ENCODE data around the gene MRGPRG. TPM values are rescaled to one million over a fixed set of nuclear protein-coding genes. Genes with fewer than 3 reads are reported as not detected.

The MRGPRG gene
- polyA plus RNA-seq, 1 donor (not counting 4 experiments of a cell fraction or from before 2014, with no cell fraction given): not detected

DNA sequence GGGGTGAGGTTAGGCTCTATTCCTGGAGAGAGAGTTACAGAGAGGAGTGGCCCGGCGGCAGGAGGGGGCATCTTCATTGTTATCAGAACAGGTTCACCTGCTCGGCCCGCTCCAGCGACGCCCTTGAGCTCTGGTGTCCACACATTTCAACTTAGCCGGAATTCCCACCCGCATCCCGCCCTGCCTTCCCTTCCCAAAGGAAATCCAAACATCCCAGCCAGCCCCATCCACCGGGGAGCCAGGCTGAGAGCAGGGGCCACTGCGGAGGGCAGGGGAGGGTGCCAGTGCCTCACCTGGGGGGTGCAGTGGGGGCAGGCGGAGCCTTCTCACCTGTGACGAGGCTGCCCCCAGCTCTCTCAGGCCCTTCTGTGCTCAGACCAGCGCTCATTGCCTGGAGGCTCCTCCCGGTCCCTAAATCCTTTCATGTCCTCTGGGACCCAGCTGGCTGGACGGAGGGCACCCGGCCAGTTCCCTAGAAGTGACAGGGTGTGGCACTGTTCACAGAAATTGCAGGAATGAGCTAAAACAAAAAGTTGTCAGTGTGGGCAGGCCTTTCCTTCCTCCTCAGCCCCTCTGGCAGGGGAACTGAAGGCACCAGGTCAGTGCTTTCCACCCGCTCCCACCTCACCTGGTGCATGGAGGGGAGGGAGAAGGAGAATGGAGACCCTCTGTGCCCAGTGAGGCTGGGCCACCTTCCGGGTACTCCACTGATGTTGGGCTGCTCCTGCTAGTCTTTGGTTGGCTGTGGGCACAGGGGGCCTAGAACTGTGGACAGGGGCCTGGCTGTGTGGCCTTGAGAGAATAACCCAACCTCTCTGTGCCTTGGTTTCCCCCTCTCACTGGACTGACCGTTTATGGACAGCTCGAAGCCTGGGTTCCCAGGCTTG is 2.2 kb upstream of the MRGPRG start:
- TF ChIP-seq CTCF (optimal IDR thresholded peaks at IDR 0.05 in 1 of 3, IDR thresholded peaks at IDR 0.05 in 1 of 3, conservative IDR thresholded peaks at IDR 0.05 in 1 of 3; ENCODE audit: extremely low read depth in 1 of 3, insufficient read depth in 2 of 3, low read length in 3 of 3): no peak
- no peak for TF ChIP-seq EZH2 (IDR thresholded peaks at IDR 0.05; ENCODE audit: low read length)
- DNase-seq (ENCODE audit: low read depth, low spot score) (no peak), FAIRE-seq (no peak)
- no peak overlapping the region for H3K27ac ChIP-seq (ENCODE audit: control insufficient read depth, insufficient read depth, low read length)
- no peak overlapping the region for H3K4me2 ChIP-seq (ENCODE audit: control insufficient read depth, extremely low read depth, insufficient read depth, low read depth, low read length)
- H3K9me3 ChIP-seq (ENCODE audit: control insufficient read depth, low read depth, low read length): no peaks in the 10 kb centered on the region
- H3K4me1 ChIP-seq (ENCODE audit: control insufficient read depth, extremely low read depth, insufficient read depth, low read length): no peaks in the 10 kb centered on the region
- no peaks in the 10 kb centered on the region for H3K79me2 ChIP-seq (ENCODE audit: control insufficient read depth, insufficient read depth, low read length)
- H3K27me3 ChIP-seq (ENCODE audit: control insufficient read depth, extremely low read depth, insufficient read depth, low read length): peaks cover 57% of the 10 kb centered on the region
- H3K9ac ChIP-seq (ENCODE audit: control insufficient read depth, extremely low read depth, insufficient read depth, low read length): no peak overlapping the region
- no peak overlapping the region for H2AFZ ChIP-seq (ENCODE audit: control insufficient read depth, low read length)
- no peak overlapping the region for H3K4me3 ChIP-seq (ENCODE audit: control insufficient read depth in 2 of 3, extremely low read depth in 1 of 3, insufficient read depth in 2 of 3, low read depth in 1 of 3, low read length in 3 of 3)
- dilution Hi-C loops (cut with MboI; ENCODE audit: extremely low pct_ligation_motif_present, low sequenced_read_pairs): no loop called here
- no peaks in the 10 kb centered on the region for H3K9me1 ChIP-seq (ENCODE audit: control insufficient read depth, extremely low read depth, insufficient read depth, low read length)
- H3K36me3 ChIP-seq (ENCODE audit: control insufficient read depth in 2 of 2, extremely low read depth in 1 of 2, insufficient read depth in 2 of 2, low read length in 2 of 2): no peaks in the 10 kb centered on the region
- no peaks in the 10 kb centered on the region for H4K20me1 ChIP-seq (ENCODE audit: control insufficient read depth, extremely low read depth, insufficient read depth, low read length)

- Histone ChIP-seq H2AFZ (ENCODE audit: control insufficient read depth, low read length) (no peak overlapping the region), H3K4me1 (ENCODE audit: control insufficient read depth, extremely low read depth, insufficient read depth, low read length) (no peaks in the 10 kb centered on the region), H3K27ac (ENCODE audit: control insufficient read depth, insufficient read depth, low read length) (no peak overlapping the region), H3K9me3 (ENCODE audit: control insufficient read depth, low read depth, low read length) (no peaks in the 10 kb centered on the region), H3K36me3 (ENCODE audit: control insufficient read depth in 2 of 2, extremely low read depth in 1 of 2, insufficient read depth in 2 of 2, low read length in 2 of 2) (no peaks in the 10 kb centered on the region), H3K4me2 (ENCODE audit: control insufficient read depth, extremely low read depth, insufficient read depth, low read depth, low read length) (no peak overlapping the region), H4K20me1 (ENCODE audit: control insufficient read depth, extremely low read depth, insufficient read depth, low read length) (no peaks in the 10 kb centered on the region), H3K4me3 (ENCODE audit: control insufficient read depth in 2 of 3, extremely low read depth in 1 of 3, insufficient read depth in 2 of 3, low read depth in 1 of 3, low read length in 3 of 3) (no peak overlapping the region), H3K27me3 (ENCODE audit: control insufficient read depth, extremely low read depth, insufficient read depth, low read length) (peaks cover 57% of the 10 kb centered on the region), H3K9ac (ENCODE audit: control insufficient read depth, extremely low read depth, insufficient read depth, low read length) (no peak overlapping the region), H3K9me1 (ENCODE audit: control insufficient read depth, extremely low read depth, insufficient read depth, low read length) (no peaks in the 10 kb centered on the region), H3K79me2 (ENCODE audit: control insufficient read depth, insufficient read depth, low read length) (no peaks in the 10 kb centered on the region)
- TF ChIP-seq EZH2 (IDR thresholded peaks at IDR 0.05; ENCODE audit: low read length) (no peak), CTCF (optimal IDR thresholded peaks at IDR 0.05 in 1 of 3, IDR thresholded peaks at IDR 0.05 in 1 of 3, conservative IDR thresholded peaks at IDR 0.05 in 1 of 3; ENCODE audit: extremely low read depth in 1 of 3, insufficient read depth in 2 of 3, low read length in 3 of 3) (no peak)
- FAIRE-seq: no peak
- dilution Hi-C loops (cut with MboI; ENCODE audit: extremely low pct_ligation_motif_present, low sequenced_read_pairs): no loop called here
- no peak for DNase-seq (ENCODE audit: low read depth, low spot score)
Observed at GRCh38 chr11:3220101-3220500, 1.5 kb upstream of the MRGPRG start.

All from keratinocyte (primary cell).